ENCODE measurements around the gene ADAMTS8.

- TF ChIP-seq, protein P1, sequence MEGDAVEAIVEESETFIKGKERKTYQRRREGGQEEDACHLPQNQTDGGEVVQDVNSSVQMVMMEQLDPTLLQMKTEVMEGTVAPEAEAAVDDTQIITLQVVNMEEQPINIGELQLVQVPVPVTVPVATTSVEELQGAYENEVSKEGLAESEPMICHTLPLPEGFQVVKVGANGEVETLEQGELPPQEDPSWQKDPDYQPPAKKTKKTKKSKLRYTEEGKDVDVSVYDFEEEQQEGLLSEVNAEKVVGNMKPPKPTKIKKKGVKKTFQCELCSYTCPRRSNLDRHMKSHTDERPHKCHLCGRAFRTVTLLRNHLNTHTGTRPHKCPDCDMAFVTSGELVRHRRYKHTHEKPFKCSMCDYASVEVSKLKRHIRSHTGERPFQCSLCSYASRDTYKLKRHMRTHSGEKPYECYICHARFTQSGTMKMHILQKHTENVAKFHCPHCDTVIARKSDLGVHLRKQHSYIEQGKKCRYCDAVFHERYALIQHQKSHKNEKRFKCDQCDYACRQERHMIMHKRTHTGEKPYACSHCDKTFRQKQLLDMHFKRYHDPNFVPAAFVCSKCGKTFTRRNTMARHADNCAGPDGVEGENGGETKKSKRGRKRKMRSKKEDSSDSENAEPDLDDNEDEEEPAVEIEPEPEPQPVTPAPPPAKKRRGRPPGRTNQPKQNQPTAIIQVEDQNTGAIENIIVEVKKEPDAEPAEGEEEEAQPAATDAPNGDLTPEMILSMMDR (conservative IDR thresholded peaks at IDR 0.05) = no peak
- TF ChIP-seq ZFX (IDR thresholded peaks at IDR 0.05) = no peak
Observed at GRCh38 chr11:130418756-130419155, 9.7 kb downstream of the ADAMTS8 start.
